HG02678 (cell line): ENCODE data around the gene ACTN3.
"Not testable (repeated sequence)": the region's sequence is repeated elsewhere in the genome, so short reads cannot be mapped to it uniquely, and the experiment has no call there.

ENCODE experiments used
- ATAC-seq: cut with Tn5 transposase; IDR thresholded peaks from one replicate; pipeline ENCODE4 v1.9.1; 2021; ENCODE audit warnings: mild to moderate bottlenecking, moderate library complexity; ENCODE audit not compliant: unreplicated experiment

The ACTN3 gene

GRCh38 chr11:66544952-66545351 is 1.8 kb upstream of the ACTN3 start:
- not testable (repeated sequence) for ATAC-seq

DNA sequence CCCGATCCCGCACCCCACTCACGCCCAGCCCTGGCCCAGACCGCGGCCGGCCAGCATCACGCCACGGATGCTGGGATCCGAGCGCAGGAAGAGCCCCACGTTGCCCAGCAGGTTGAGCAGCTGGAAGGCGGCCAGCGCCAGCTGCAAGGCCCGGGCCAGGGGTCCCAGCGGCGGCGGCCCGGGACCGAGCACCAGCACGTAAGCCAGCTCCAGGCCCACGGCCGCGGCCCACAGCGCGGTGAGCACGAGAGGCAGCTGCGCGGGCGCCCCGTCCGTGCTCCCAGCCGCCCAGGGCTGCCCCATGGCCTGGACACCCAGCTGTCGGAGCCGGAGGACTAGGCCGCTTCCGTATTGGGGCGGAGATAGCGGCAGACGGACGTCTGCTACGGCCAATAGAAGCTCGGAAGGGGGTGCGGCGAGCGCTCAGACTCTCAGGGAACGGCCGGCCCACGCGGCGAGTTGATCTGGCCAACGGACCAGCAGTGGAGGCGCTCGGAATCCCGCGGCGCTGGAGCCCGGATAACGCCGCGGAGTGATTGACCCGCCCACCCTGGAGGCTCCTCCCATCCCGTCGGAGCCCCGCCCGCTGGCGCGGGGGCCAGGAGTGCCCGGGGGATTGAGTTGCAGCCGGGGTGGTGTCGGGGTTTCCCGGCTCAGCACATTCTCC is 869 bp upstream of the ACTN3 start, which contains the start of gene ZDHHC24:
ZDHHC24 (minus strand) TSS at position 348 of the 667 bp plus-strand sequence; CDS start at position 303, 45 bp downstream.
- ATAC-seq = peak; percentile 86

- ATAC-seq = no peak
Observed at GRCh38 chr11:66546966-66547661, 411 bp downstream of the ACTN3 start.

DNA sequence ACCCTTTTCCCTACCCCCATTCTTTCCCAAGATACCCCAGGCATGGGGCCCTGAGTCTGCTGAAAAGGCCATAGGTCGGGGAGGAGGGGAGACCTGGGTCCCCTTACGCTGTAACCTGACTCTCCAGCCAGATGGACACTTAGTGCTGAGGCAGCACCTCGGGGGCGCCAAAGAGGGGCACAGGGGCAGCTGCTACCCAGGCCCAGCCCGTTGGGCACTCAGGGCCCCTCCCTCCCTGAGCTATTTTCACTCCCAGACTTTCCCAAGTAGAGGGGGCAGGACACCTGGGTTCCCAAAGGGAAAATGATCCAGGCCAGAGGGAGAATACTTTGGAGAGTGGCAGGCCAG is 933 bp downstream of the ACTN3 start:
- ATAC-seq = no peak

GRCh38 chr11:66548041-66548440 is 1.3 kb downstream of the ACTN3 start:
- no peak for ATAC-seq

GRCh38 chr11:66548774-66549630 is 2.3 kb downstream of the ACTN3 start:
- ATAC-seq = no peak

GRCh38 chr11:66549696-66550095 is 3.0 kb downstream of the ACTN3 start:
- ATAC-seq = no peak

- no peak for ATAC-seq
Observed at GRCh38 chr11:66550887-66551286, 4.2 kb downstream of the ACTN3 start.

GRCh38 chr11:66554602-66555001 is 7.9 kb downstream of the ACTN3 start:
- ATAC-seq = no peak

GRCh38 chr11:66555416-66555815 is 8.7 kb downstream of the ACTN3 start:
- no peak for ATAC-seq

DNA sequence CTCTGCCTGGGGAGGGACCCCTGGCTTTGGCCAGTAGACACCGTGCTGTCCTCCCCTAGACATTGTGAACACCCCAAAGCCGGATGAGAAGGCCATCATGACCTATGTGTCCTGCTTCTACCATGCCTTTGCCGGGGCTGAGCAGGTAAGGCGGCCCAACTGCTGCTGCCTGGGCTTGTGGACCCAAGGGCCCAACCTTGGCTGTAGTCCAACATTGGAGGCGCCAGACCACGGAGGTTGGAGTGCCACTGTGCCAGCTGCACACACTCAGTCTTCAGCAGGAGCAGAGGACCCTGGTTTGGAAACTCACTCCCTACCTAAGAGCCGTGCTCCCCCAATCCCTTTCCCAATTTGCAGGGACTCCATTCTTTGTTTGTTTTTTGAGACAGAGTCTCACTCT is 9.4 kb downstream of the ACTN3 start:
- no peak for ATAC-seq

DNA sequence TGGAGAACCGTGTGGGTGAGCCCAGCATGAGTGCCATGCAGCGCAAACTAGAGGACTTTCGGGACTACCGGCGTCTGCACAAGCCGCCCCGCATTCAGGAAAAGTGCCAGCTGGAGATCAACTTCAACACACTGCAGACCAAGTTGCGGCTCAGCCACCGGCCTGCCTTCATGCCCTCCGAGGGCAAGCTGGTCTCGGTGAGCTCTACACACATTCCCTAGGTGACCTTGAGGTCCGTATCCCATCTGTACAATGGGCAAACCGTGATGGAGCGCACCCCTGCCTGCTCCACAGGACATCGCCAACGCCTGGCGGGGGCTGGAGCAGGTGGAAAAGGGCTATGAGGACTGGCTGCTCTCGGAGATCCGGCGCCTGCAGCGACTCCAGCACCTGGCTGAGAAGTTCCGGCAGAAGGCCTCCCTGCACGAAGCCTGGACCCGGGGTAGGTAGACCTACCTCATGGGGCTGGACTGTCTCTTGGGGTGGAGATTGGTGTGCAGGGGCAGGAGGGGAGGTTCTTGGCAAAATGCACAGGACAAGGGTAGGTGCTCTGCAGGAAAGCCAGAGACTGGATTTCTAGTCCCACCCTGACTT is 11.1 kb downstream of the ACTN3 start:
- ATAC-seq = no peak

- ATAC-seq = no peak
Observed at GRCh38 chr11:66559142-66559865, 12.6 kb downstream of the ACTN3 start.

DNA sequence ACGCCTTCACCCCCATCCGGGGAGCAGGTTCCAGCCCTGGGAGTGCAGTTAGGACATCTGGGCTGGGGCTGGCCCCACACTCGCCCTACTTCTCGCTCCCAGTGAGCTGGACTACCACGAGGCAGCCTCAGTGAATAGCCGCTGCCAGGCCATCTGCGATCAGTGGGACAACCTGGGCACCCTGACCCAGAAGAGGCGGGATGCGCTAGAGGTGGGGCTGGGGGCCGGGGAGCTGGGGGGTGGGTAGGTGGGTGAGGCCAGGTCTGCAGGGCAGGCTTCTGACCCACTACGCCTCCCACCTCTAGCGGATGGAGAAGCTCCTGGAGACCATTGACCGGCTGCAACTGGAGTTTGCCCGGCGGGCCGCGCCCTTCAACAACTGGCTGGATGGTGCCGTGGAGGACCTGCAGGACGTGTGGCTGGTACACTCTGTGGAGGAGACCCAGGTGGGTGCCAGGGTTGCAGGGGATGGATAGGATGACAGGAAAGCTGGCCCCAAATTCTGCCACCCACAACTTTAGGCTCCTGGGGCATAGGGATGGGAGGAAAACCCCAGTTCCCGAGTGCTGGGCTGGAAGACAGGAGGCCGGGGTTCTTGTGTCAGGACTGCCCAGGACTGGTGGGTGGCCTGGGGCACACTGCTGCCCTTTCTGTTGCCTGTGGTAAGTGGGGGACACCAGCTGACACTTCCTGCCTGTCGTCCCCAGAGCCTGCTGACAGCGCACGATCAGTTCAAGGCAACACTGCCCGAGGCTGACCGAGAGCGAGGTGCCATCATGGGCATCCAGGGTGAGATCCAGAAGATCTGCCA is 13.4 kb downstream of the ACTN3 start:
- ATAC-seq = no peak

- ATAC-seq = no peak
Observed at GRCh38 chr11:66561178-66561974, 14.7 kb downstream of the ACTN3 start.

GRCh38 chr11:66561975-66562248 is 15.2 kb downstream of the ACTN3 start:
- no peak for ATAC-seq

DNA sequence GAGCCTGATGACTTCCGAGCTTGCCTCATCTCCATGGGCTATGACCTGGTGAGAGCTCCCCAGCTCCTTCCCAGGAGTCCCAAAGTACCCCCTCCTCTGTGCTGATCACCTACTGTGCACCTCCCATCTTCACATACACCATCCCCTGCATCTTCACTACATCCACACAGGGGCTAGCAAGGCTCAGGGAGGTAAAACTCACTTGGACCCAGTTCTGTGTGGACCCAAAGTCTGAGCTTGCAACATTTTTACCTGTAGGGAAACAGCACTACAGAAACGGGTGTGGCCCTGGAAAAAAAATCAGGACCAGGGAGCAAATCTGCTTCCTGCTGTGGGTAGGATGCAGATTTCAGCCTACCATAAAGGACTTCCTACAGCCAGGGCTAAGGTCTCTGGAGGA is 15.6 kb downstream of the ACTN3 start:
- ATAC-seq = no peak

- ATAC-seq = no peak
Observed at GRCh38 chr11:66562907-66563583, 16.3 kb downstream of the ACTN3 start.

GRCh38 chr11:66563832-66564231 is 17.1 kb downstream of the ACTN3 start:
- ATAC-seq = no peak
